HG03175 (cell line): ENCODE measurements around the gene APOB.

Source experiments
- ATAC-seq: cut with Tn5 transposase; IDR thresholded peaks from one replicate; pipeline ENCODE4 v1.9.1; 2021; ENCODE audit warnings: mild to moderate bottlenecking, moderate library complexity; ENCODE audit not compliant: unreplicated experiment

APOB gene

DNA sequence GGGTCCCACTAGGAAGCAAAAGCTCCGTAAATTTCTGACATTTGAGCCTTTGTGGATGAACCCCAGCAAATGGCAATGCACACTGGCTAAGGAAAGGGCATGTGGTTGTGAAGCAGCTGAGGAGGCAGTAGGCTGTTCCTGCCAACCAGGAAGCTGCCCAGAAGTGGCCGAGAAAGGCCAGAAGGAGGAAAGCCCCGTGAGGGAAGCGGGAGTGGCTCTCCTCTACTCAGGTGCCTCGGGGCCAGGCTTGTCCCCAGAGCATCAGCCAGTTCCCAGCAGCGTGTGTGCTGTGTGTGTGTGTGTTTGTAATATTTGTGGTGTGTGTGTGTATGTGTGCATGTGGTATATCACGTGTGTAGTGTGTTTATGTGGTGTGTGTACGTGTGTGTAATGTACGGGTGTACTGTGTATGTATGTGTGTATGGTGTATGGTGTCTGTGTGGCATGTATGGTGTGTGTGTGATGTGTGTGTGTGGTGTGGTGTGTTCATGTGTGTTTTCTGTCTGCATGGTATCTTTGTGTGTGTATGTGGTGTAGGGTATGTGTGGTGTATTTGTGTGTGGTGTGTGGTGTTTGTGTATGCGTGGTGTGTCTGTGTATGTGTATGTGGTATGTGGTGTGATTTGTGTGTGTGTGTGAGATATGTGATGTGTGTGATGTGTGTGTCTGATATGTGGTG, 90.6 kb downstream of the APOB start:
- no peak for ATAC-seq
